ENCODE measurements around the gene NCKAP5.

Gene NCKAP5

DNA sequence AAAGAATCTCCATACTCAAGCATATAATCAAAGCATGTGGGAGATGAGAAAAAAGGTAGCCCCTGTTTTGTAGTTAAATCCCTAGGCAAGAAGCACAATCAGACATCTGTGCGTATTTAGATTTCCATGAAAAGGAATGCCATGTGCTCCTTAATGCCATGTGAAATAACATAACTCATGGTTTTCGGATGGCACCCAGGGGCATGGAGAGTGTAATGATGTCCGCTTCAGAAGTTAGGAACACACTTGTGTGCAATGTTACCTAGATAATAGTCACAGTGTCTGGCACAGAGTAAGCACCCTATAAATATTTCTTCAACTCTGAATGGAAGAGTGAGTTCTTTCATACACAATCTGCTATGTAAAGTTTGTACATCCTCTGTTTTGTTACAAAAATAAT, 197.0 kb downstream of the NCKAP5 start:
- no peak for DNase-seq

DNA sequence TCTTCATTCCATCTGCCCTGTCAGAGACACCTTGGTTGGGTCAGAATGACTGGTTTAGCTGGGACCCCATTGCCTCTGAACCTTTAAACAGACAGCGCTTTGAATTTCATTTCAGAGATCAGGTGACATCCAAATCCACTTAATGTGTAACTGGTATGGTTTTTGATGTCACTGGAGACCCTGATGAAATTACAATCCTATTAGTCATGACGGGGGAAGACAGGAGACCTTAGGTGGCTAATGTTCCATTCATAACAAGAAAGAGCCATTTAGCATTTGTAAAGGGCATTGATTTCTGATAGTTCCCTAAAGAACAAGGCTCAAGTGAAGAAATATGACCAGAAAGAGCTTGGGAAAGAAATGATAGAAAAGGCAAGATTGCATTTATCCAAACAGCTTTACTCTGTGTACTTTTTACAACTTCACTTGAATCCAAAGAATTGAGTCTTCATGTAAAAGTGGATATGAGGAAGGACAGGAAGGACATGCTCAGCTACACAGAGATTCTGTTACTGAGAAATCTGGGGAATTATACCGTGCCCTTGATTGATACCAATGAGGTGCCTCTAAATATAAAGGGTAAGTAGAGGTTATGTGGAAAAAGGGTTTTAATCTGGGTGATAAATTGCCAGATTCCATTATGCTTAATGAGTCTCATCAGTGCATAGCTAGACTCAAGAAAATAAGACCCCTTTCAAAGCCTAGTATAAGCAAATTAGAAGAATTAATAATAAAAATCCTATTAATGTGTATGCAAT, 198.2 kb downstream of the NCKAP5 start:
- DNase-seq: no peak

GRCh38 chr2:133365117-133365516, 203.1 kb downstream of the NCKAP5 start:
- DNase-seq: no peak

GRCh38 chr2:133364636-133365035, 203.6 kb downstream of the NCKAP5 start:
- no peak for DNase-seq

DNA sequence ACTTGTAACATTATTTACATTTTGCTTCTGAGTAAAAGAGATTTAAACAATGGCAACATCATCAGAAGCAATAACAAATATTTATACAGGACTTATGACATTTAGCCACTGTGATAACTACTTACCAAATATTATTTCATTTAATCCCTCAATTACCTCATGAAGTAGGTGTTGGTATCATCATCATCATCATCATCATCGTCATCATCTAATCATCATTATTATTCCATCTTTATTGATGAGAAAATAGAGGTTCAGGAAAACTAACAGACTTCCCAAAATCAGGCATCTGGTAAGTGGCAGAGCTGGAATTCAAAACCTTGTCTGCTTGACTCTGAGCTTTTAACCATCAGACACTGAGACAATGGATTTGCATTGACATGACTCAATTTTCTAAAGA, 204.4 kb downstream of the NCKAP5 start:
- DNase-seq: no peak

DNA sequence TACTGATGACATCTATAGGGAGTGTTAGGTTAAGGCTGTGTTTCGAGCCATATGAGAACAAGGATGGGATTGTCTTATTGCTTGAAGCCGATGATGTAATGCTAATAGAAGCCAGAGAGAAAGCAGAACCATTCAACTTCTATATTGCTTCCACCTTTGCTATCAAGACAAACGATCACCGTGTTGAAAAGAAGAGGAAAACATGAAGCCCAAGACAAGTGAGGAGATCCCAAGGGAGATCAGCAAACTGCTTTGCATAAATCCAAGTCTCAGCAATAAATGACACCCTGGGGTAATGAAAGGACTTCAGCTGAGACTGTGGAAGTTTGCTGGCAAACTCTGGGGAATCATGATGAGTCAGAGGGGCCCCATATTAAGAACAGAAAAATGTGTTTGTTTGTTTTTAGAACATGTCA, 206.2 kb downstream of the NCKAP5 start:
- no peak for DNase-seq

DNA sequence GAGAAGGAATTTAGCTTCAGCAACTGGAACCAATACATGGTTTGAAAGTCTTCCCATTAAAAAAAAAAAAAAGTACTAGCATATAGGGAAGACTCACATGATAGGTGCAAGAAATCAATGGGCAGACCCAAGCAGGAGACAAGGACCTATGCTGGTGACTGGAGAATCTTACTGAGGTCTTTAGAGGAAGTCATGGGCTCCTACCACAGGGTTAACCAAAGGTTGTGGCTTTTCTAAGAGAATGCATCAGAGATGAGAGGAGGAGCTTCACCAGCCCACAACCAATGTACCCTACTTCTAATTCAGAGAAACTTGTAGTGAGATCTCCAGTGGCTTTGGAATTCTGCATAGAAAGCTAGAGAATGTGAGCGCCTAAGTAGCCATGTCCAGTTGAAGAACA, 207.4 kb downstream of the NCKAP5 start:
- no peak for DNase-seq

DNA sequence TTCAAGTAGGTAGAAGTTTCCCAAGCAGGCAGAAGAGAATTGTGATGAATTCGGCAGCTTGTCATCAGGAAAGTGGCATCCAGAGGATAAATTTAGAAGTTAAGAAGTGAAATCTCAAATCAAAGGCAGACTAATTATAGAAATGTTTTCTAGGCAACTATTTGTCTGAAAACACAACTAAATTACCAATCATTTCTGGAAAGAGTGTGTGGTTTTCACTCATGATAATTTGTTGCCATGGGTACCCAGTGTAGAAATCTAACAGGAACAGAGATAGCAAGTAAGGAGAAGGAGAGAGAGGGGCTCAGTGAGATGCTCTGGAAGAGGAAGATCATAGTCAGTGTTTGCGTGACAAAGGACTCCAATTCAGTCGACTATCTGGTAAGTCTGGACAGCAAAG, 208.1 kb downstream of the NCKAP5 start:
- no peak for DNase-seq

DNA sequence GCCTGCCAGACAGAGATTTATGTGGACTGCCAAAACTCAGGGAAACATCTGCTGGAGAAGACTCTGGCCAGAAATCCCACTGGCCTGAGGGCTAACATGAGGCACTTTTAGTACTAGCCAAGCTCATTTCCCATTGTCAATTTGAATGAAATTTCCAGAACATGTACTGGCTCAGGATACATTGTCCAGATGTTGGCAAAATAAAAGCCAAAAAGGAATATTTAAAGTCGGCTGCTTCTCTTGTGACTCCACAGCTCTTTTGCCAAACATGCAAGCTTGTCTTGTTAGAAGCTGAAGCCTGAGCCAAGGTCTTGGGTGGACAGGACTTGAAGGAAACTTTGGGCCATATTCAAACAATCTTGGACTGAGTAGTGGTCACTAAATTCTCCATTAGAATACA, 215.5 kb downstream of the NCKAP5 start:
- DNase-seq: no peak

DNA sequence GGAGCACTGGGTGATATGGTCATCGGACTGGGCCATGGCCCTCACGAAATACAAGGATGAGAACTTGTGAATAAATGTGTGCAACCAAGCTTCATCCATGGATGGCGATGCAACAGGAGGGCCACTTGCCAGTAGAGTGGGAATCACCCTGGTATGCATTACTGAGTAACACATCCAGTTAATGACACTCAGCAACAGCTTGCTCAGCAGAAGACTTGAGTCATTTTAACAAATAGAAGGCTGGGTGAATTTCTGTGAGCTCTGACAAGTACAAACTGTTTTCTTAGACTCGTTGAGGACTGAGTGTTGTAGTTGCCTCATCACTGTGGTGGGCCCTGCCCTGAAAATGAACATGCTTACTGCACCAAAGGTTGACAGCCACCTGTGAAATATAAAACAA, 221.6 kb downstream of the NCKAP5 start:
- no peak for DNase-seq

DNA sequence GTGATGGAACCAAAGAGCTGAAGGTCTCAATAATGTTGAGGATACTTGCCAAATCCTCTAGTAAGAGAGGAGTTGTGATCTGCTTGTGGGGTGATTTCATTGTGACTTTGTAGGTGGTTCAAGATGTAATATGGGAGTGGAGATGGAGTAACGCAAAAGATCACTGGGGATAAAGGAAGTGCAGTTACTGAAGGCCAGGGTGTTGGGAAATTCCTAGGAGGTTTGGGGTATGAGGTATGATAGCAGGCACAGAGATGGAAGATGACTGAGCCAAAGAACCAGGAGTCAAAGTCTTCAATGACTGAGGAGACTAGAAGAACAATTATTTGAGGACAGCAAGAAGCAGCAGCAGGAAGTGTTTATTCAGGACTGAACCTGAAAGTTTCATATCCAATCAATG, 222.6 kb downstream of the NCKAP5 start:
- no peak for DNase-seq

DNA sequence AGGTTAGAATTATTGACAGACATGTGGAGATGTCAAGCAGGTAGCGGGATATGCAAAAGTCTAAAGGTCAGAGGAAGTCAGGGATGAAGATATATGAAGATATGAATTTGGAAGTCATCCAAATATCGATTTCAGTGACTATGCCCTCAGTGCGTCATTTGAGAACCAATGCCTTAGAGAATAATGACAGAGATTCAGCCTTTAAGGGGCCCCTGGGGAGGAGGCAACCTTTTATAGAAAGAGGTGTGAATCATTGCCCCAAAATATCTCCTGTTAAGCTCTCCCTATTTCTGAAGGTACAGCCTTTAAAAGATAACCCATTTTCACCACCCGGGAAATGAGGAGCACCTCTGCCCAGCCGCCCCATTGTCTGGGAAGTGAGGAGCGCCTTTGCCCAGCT, 223.4 kb downstream of the NCKAP5 start:
- no peak for DNase-seq

- no peak for DNase-seq
These were observed 225.3 kb downstream of the NCKAP5 start for GRCh38 chr2:133343018-133343352.

DNA sequence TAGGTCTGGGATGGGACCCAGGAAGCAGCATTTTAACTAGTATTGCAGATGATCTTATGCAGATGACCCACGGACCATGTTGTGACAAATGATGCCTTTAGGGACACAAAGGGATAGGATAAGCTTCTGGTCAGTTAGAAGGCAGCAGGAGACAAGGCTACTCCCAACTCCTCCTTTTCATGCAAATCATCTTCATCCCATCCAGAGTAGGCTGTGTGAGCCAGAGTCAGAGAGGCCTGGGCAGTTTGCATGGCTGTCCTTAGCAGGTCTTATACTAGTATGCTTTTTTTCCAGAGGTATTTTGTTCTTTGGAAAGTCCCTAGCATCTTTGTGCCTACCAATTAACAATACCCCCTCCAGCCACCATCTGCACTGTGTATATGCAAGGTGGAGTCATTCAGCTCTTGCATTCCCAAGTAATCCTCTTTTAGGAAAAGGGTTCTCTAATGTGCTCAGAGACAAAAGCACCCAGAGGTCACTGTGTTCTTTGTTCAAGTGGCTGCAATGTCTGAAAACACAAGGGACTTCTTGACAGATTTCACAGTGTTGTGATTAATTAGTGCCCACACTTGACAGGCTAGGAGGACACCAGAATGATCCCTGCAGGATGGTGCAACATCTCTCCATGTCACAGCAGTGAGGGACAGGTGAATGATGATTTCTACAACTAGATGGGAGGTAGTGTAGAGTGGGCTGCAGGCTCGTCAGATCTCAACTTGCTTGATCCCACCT, 225.8 kb downstream of the NCKAP5 start:
- no peak for DNase-seq

GRCh38 chr2:133341575-133341974, 226.7 kb downstream of the NCKAP5 start:
- no peak for DNase-seq

GRCh38 chr2:133338224-133338623, 230.0 kb downstream of the NCKAP5 start:
- DNase-seq: no peak

DNA sequence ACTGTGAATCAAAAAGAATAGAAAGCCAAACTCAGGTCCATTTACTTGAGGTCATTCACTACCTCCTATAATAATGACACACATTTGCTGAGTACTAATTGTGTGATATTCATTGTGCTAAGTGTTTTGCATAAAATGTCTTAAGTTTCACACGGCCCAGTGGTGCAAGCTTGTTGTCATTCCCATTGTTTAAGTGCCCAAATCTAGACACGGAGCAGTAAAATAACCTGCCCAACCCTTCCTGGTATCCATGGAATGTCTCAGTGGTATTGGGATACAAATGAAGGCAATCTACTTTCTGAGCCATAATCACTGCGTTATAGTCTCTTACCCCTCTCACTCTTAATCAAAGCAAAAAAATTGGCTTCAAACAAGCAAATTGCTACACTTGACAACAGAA, 233.3 kb downstream of the NCKAP5 start:
- DNase-seq: no peak

GRCh38 chr2:133333181-133333580, 235.1 kb downstream of the NCKAP5 start:
- no peak for DNase-seq

- DNase-seq: no peak
These were observed 236.8 kb downstream of the NCKAP5 start for GRCh38 chr2:133331436-133331835.

DNA sequence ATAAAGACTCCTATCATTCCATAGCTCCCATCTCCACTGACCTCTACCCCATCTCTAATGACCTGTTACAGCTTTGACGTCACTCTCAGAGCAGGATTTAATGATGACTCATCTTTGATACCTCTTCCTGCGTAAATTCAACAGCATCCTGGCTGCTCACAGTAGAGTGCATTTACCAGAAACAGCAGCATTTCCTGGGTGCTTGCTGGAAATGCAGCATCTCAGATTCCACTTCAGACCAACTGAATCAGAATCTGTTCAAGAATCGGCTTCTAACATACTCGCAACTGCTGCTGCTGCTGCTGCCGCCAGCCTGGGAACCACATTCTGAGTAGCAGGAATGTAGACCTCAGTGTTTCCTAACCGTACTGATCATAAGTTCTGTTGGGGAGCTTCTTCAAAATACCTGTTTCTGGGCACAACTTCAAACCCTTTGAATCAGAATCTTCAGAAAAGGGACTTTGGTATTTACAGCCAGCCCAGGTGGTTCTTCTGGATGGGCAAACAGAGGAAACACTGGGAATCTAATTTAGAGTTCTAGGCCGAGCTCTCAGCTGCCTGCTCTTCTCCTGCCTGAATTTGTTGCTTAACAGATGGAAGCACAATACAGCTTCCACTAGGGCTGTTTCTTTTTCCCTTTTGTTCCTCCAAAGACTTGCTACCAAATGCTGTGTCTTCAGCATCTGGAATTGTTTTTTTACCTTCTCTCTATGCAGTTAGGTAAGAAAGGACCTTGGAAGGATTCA, 241.4 kb downstream of the NCKAP5 start:
- DNase-seq: no peak

GRCh38 chr2:133324150-133324561, 244.1 kb downstream of the NCKAP5 start:
- no peak for DNase-seq

- DNase-seq: no peak
These were observed 245.4 kb downstream of the NCKAP5 start for GRCh38 chr2:133322909-133323308.

DNA sequence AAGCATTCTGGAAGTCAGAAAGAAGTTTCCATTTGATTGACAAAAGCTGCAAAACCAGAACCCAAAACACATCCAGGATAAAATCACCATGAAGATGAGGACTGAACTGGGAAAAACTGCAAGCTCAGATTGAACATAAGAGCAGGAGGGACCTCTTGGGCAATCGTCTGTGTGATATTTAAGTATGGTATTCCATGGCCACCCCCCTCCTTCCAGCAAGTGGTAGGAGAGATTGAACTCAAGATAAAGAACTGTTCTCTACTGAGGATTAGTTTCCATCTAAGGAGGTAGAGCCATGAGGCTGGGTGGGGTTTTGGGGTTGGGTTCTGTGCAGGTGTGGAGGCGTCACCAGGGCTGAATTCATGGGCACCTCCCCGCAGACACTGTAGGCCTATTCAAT, 251.1 kb downstream of the NCKAP5 start:
- DNase-seq: no peak

- DNase-seq: no peak
These were observed 251.7 kb downstream of the NCKAP5 start for GRCh38 chr2:133316557-133316956.
